ENCODE data around the gene FAM120B.

The FAM120B gene

DNA sequence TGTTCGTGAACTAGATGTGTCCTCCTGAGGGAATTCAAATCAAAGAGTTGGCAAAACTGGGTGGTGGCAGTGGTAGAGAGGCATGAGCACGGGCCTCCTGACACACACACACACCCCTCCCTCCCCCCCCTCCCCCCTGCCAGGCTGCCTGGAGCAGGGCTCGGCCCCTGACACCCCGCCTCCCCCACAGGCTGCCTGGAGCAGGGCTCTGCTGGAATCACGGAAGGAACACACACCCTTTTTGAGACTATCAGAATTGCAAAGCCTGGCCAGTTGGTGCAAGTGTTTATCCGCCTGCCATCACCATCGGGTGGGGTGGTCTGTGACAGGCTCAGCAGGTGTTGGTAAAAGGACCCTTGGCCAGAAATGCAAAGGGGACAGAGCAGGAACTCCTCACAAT lies 59.0 kb downstream of the FAM120B start:
- Mint-ChIP-seq H3K9me3 (no peaks in the 10 kb centered on the region), H3K27ac (ENCODE audit: low read depth) (no peak overlapping the region), H3K4me1 (peaks cover 20% of the 10 kb centered on the region), H3K27me3 (no peaks in the 10 kb centered on the region), H3K36me3 (ENCODE audit: insufficient read depth) (peaks cover 38% of the 10 kb centered on the region), H3K4me3 (no peak overlapping the region)
- no peak for DNase-seq (ENCODE audit: low spot score in 2 of 2)
- ATAC-seq (replicated peaks; ENCODE audit: extremely low read depth, poor library complexity, severe bottlenecking), result no peak

DNA sequence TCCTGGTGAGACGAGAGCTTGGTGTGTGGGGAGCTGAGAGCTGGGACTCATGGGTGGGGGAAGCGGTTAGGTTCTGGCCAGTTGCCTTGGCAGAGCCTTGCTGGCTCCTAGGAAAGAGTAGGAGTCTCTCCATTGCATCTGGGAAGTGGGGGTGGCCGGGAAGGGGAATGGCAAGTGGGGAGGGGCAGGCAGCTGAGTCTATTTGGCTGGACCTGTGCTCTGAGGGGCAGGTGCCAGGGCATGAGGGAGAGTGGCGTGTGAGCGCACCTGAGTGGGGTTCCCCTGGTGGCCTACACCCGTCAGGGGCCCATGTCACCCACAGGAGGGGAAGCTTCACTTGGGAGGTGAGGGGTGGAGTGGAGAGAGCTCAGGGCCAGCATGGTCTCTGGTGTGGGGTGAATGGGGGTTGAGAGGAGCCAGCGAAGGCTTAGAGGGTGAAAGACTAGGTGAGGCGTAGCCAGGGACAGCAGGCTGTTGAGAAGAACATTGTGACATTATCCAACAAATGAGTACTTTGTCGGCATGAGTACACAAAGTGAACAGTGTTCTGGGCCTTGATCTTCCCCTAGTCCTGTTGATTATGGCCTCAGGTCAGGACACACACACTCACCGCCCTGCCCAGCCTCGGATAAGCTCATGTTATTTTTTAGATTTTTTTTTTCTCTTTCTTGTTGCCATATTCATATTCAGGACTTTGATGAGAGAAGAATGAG lies 59.8 kb downstream of the FAM120B start:
- peaks cover 36% of the 10 kb centered on the region for H3K36me3 Mint-ChIP-seq (ENCODE audit: insufficient read depth)
- ATAC-seq (replicated peaks; ENCODE audit: extremely low read depth, poor library complexity, severe bottlenecking) (no peak), DNase-seq (ENCODE audit: low spot score in 2 of 2) (no peak)
- no peak overlapping the region for H3K4me3 Mint-ChIP-seq
- H3K4me1 Mint-ChIP-seq, result peaks cover 23% of the 10 kb centered on the region
- no peaks in the 10 kb centered on the region for H3K9me3 Mint-ChIP-seq
- no peaks in the 10 kb centered on the region for H3K27me3 Mint-ChIP-seq
- H3K27ac Mint-ChIP-seq (ENCODE audit: low read depth), result no peak overlapping the region

- DNase-seq (ENCODE audit: low spot score in 2 of 2), result no peak
- no peak overlapping the region for H3K27ac Mint-ChIP-seq (ENCODE audit: low read depth)
- no peaks in the 10 kb centered on the region for H3K9me3 Mint-ChIP-seq
- peaks cover 25% of the 10 kb centered on the region for H3K4me1 Mint-ChIP-seq
- no peak overlapping the region for H3K4me3 Mint-ChIP-seq
- H3K36me3 Mint-ChIP-seq (ENCODE audit: insufficient read depth), result peaks cover 34% of the 10 kb centered on the region
- ATAC-seq (replicated peaks; ENCODE audit: extremely low read depth, poor library complexity, severe bottlenecking), result no peak
- H3K27me3 Mint-ChIP-seq, result no peaks in the 10 kb centered on the region
Measured at GRCh38 chr6:170367241-170367640, 60.7 kb downstream of the FAM120B start.

DNA sequence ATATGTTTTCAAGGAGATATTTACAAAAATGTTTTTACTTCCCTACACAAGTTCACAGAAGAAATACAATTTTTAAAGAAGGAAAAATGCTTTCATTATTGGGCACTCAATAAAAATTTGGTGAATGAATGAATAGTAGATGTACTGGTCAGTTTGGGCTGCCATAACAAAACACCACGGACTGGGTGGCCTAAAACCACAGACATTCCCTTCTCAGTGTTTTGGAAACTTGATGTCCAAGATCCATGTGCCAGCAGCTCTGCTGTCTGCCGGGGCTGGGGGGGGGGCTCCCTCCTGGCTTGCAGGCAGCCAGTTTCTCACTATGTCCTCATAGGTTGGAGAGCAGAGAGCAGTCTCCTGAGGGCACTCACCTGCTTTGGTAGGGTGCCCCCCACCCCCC lies 62.0 kb downstream of the FAM120B start:
- Mint-ChIP-seq H3K4me1 (peaks cover 25% of the 10 kb centered on the region), H3K27ac (ENCODE audit: low read depth) (no peak overlapping the region), H3K36me3 (ENCODE audit: insufficient read depth) (peaks cover 26% of the 10 kb centered on the region)

GRCh38 chr6:170369403-170369802 lies 62.8 kb downstream of the FAM120B start:
- Mint-ChIP-seq H3K27ac (ENCODE audit: low read depth) (no peak overlapping the region), H3K4me1 (peaks cover 25% of the 10 kb centered on the region), H3K4me3 (no peak overlapping the region), H3K27me3 (no peaks in the 10 kb centered on the region), H3K9me3 (no peaks in the 10 kb centered on the region), H3K36me3 (ENCODE audit: insufficient read depth) (peaks cover 26% of the 10 kb centered on the region)
- ATAC-seq (replicated peaks; ENCODE audit: extremely low read depth, poor library complexity, severe bottlenecking) (no peak), DNase-seq (ENCODE audit: low spot score in 2 of 2) (no peak)

More for the DNA sequence above, 62.0 kb downstream of the FAM120B start:
- H3K9me3 Mint-ChIP-seq, result no peaks in the 10 kb centered on the region
- no peaks in the 10 kb centered on the region for H3K27me3 Mint-ChIP-seq
- no peak overlapping the region for H3K4me3 Mint-ChIP-seq
- ATAC-seq (replicated peaks; ENCODE audit: extremely low read depth, poor library complexity, severe bottlenecking) (no peak), DNase-seq (ENCODE audit: low spot score in 2 of 2) (no peak)

GRCh38 chr6:170370416-170370815 lies 63.9 kb downstream of the FAM120B start:
- peaks cover 18% of the 10 kb centered on the region for H3K4me1 Mint-ChIP-seq
- DNase-seq (ENCODE audit: low spot score in 2 of 2) (no peak), ATAC-seq (replicated peaks; ENCODE audit: extremely low read depth, poor library complexity, severe bottlenecking) (no peak)
- no peak overlapping the region for H3K4me3 Mint-ChIP-seq
- H3K9me3 Mint-ChIP-seq, result no peaks in the 10 kb centered on the region
- H3K27me3 Mint-ChIP-seq, result no peaks in the 10 kb centered on the region
- H3K36me3 Mint-ChIP-seq (ENCODE audit: insufficient read depth), result peaks cover 23% of the 10 kb centered on the region
- no peak overlapping the region for H3K27ac Mint-ChIP-seq (ENCODE audit: low read depth)

DNA sequence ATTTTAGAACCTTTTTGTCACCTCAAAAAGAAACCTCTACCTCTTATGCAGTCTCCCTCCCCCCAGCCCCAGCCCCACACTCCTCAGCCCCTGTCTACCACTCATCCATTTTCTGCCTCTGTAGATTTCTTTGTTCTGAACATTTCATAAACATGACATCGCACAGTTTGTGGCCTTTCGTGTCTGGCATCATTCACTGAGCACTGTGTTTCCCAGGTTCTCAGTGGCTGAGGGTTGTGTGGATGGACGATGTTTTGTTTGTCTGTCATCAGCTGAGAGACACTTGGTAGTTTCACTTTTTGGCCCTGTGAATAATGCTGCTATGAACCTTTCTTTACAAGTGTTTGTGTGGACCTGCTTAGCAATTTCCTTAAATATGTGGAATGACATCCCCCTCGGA lies 64.5 kb downstream of the FAM120B start:
- H3K4me1 Mint-ChIP-seq, result peaks cover 21% of the 10 kb centered on the region
- no peak overlapping the region for H3K4me3 Mint-ChIP-seq
- no peaks in the 10 kb centered on the region for H3K27me3 Mint-ChIP-seq
- H3K36me3 Mint-ChIP-seq (ENCODE audit: insufficient read depth), result peaks cover 23% of the 10 kb centered on the region
- H3K9me3 Mint-ChIP-seq, result no peaks in the 10 kb centered on the region
- H3K27ac Mint-ChIP-seq (ENCODE audit: low read depth), result no peak overlapping the region
- no peak for ATAC-seq (replicated peaks; ENCODE audit: extremely low read depth, poor library complexity, severe bottlenecking)
- no peak for DNase-seq (ENCODE audit: low spot score in 2 of 2)

DNA sequence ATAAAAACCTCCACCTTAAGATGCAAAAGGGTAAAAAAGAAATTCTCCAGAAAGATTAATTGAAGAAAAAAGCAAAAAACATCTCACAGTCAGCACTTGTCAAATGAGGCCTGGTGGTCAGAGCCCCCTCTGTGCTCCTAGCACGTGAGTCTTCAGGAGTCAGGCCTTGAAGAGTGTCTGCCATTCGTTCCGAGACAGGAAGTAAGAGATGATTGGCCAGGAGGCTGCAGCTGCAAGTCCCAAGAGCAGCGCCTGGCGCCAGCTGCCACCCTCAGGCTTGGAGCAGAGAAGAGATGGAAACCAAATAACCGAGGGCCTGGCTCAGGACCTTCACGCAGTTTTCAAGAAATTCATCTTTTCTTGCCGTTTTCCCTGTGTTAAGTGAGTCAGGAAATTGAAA lies 65.0 kb downstream of the FAM120B start:
- Mint-ChIP-seq H3K27ac (ENCODE audit: low read depth) (no peak overlapping the region), H3K4me3 (no peak overlapping the region), H3K27me3 (no peaks in the 10 kb centered on the region), H3K4me1 (peaks cover 24% of the 10 kb centered on the region), H3K9me3 (no peaks in the 10 kb centered on the region), H3K36me3 (ENCODE audit: insufficient read depth) (peaks cover 23% of the 10 kb centered on the region)
- DNase-seq (ENCODE audit: low spot score in 2 of 2), result no peak
- no peak for ATAC-seq (replicated peaks; ENCODE audit: extremely low read depth, poor library complexity, severe bottlenecking)

DNA sequence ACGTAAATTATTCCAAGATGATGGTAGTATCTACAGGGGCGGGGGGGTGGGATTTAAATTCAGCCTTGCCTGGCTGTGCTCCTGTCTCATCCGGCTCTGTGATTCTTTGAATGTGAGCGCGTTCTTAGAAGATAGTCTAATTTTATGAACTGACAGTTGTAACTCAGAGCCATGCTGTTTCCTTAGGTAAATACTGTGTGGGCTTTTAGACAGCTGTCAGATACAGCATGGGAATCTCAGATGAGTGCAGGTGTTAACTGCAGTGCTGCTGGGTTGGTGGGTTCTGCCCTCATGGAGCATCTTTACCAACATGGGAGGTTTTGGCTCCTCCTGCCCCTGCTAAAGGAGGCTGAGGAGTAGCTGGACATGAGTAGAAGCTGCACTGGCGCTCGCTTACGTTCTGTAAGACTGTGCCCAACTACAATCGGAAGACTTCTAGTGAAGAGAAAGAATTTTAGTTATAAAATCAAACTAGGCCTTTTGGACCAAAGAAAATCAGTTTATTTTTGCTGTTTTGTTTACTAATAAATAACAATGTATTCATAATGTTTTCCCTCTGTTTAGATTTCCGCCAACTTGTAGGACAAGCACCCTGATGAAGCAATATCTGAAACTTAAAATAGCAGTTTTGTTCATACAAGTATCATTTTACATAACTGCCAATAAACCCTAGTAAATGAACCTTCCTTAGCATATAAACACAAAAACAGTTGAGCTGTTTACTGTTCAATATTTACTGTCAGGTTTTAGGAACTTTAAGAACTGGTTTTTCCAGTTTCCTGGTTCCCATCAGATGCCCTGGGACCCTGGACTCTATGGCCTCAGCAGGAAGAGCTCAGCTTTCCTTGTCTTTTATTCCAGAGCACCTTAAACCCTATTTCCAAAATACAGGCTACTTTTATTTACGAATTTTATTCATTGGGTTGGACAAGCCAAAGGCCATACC lies 66.1 kb downstream of the FAM120B start:
- ATAC-seq (replicated peaks; ENCODE audit: extremely low read depth, poor library complexity, severe bottlenecking), result no peak
- H3K27ac Mint-ChIP-seq (ENCODE audit: low read depth), result no peak overlapping the region
- H3K9me3 Mint-ChIP-seq, result no peaks in the 10 kb centered on the region
- H3K27me3 Mint-ChIP-seq, result no peaks in the 10 kb centered on the region
- H3K4me1 Mint-ChIP-seq, result peaks cover 26% of the 10 kb centered on the region
- H3K4me3 Mint-ChIP-seq, result no peak overlapping the region
- peaks cover 23% of the 10 kb centered on the region for H3K36me3 Mint-ChIP-seq (ENCODE audit: insufficient read depth)
- no peak for DNase-seq (ENCODE audit: low spot score in 2 of 2)

GRCh38 chr6:170374571-170375444 lies 68.2 kb downstream of the FAM120B start:
- no peak overlapping the region for H3K4me3 Mint-ChIP-seq
- H3K9me3 Mint-ChIP-seq, result no peaks in the 10 kb centered on the region
- H3K27me3 Mint-ChIP-seq, result no peaks in the 10 kb centered on the region
- no peak for ATAC-seq (replicated peaks; ENCODE audit: extremely low read depth, poor library complexity, severe bottlenecking)
- no peak overlapping the region for H3K27ac Mint-ChIP-seq (ENCODE audit: low read depth)
- H3K4me1 Mint-ChIP-seq, result peaks cover 30% of the 10 kb centered on the region
- DNase-seq (ENCODE audit: low spot score in 2 of 2), result no peak
- peaks cover 12% of the 10 kb centered on the region for H3K36me3 Mint-ChIP-seq (ENCODE audit: insufficient read depth)

DNA sequence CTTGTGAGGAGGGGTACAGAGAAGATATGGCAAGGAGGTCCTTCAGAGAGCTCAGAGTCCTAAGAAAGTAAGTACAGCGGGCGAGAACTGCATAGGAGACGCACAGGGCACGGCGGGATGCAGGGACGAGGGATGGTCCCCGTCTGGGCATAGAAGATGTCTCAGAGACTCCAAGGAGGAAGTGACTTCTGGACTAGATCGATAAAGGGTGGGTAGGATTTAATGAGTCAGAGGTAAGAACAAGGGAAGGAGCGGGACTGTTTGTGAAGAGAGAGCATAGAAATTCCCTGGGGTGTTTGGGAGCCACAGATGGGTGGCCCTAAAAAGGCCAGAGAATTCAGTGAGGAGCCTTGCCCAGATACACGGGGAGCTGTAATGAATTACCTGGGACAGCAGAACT lies 69.1 kb downstream of the FAM120B start:
- H3K27ac Mint-ChIP-seq (ENCODE audit: low read depth), result peak overlapping the region; percentile 26

GRCh38 chr6:170376386-170377043 lies 70.0 kb downstream of the FAM120B start:
- peaks cover 26% of the 10 kb centered on the region for H3K4me1 Mint-ChIP-seq
- ATAC-seq (replicated peaks; ENCODE audit: extremely low read depth, poor library complexity, severe bottlenecking) (no peak), DNase-seq (ENCODE audit: low spot score in 2 of 2) (no peak)
- H3K27me3 Mint-ChIP-seq, result no peaks in the 10 kb centered on the region
- peak overlapping the region; percentile 14 for H3K4me3 Mint-ChIP-seq
- peaks cover 10% of the 10 kb centered on the region for H3K36me3 Mint-ChIP-seq (ENCODE audit: insufficient read depth)
- H3K9me3 Mint-ChIP-seq, result no peaks in the 10 kb centered on the region
- H3K27ac Mint-ChIP-seq (ENCODE audit: low read depth), result peak overlapping the region; percentile 26

More for the DNA sequence above, 69.1 kb downstream of the FAM120B start:
- ATAC-seq (replicated peaks; ENCODE audit: extremely low read depth, poor library complexity, severe bottlenecking) (no peak), DNase-seq (ENCODE audit: low spot score in 2 of 2) (no peak)
- peaks cover 10% of the 10 kb centered on the region for H3K36me3 Mint-ChIP-seq (ENCODE audit: insufficient read depth)
- H3K4me1 Mint-ChIP-seq, result peaks cover 30% of the 10 kb centered on the region
- no peaks in the 10 kb centered on the region for H3K27me3 Mint-ChIP-seq
- H3K9me3 Mint-ChIP-seq, result no peaks in the 10 kb centered on the region
- no peak overlapping the region for H3K4me3 Mint-ChIP-seq
